GM12891 (cell line): ENCODE results near the gene GPR42.

Experiments
- DNase-seq: peaks from one replicate; pipeline ENCODE4 v3.0.0; 2011; ENCODE audit warnings: low spot score; ENCODE audit not compliant: insufficient read length
- FAIRE-seq: peaks from 2 replicates; lab custom pipeline; 2011; peaks lifted over from hg19 to GRCh38; lab: Jason Lieb, UNC
- PAX5 ChIP-seq: IDR thresholded peaks from 2 replicates; pipeline ENCODE4 v1.6.1; 2011; ENCODE audit warnings: low read length, moderate library complexity, mild to moderate bottlenecking; ENCODE audit not compliant: insufficient read depth, severe bottlenecking
- POLR2A ChIP-seq: IDR thresholded peaks from 2 replicates; pipeline ENCODE4 v1.6.1; 2011; ENCODE audit warnings: low read depth, low read length, control low read depth
- POLR2AphosphoS5 ChIP-seq: IDR thresholded peaks from 2 replicates; pipeline ENCODE4 v1.6.1; 2011; ENCODE audit warnings: low read depth, low read length, control low read depth
- POU2F2 ChIP-seq: IDR thresholded peaks from 2 replicates; pipeline ENCODE4 v1.6.1; 2011; ENCODE audit warnings: low read depth, mild to moderate bottlenecking, control low read depth, low read length, moderate library complexity
- SPI1 ChIP-seq: IDR thresholded peaks from 2 replicates; pipeline ENCODE4 v1.6.1; 2011; ENCODE audit warnings: low read depth, low read length, control low read depth
- TAF1 ChIP-seq: IDR thresholded peaks from 2 replicates; pipeline ENCODE4 v1.6.1; 2011; ENCODE audit warnings: low read depth, low read length, control low read depth

Gene GPR42

GRCh38 chr19:35344511-35345031, 26.3 kb upstream of the GPR42 start:
- FAIRE-seq (no peak), DNase-seq (no peak)
- no peak for TF ChIP-seq PAX5
- TF ChIP-seq TAF1: no peak
- 0 out of 2 replicates have a peak, but pooled peaks have one; percentile 9 for TF ChIP-seq POLR2A
- TF ChIP-seq POU2F2: no peak
- TF ChIP-seq POLR2AphosphoS5: peak; percentile 67
- TF ChIP-seq SPI1: no peak

GRCh38 chr19:35345671-35346111, 25.2 kb upstream of the GPR42 start:
- no peak for FAIRE-seq
- no peak for DNase-seq

DNA sequence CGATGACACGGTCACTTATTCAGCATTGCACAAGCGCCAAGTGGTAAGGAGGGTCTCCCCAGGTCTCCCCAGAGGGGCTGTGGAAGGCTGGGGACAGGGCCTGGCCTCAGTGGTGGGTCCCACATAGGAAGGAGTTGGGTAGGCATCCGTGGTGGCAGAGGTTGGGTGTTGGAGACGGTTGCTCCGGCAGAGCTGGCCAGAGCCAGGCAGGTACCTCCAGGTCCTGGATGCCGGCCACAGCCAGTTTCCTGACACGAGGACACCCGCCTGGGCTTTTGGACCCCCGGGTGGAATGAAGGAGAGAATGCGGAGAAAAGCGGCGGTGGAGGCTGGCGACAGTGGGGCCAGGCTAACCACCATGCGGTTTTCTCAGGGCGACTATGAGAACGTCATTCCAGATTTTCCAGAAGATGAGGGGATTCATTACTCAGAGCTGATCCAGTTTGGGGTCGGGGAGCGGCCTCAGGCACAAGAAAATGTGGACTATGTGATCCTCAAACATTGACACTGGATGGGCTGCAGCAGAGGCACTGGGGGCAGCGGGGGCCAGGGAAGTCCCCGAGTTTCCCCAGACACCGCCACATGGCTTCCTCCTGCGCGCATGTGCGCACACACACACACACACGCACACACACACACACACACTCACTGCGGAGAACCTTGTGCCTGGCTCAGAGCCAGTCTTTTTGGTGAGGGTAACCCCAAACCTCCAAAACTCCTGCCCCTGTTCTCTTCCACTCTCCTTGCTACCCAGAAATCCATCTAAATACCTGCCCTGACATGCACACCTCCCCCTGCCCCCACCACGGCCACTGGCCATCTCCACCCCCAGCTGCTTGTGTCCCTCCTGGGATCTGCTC, 24.4 kb upstream of the GPR42 start:
- FAIRE-seq (peak; percentile 93), DNase-seq (peak; percentile 61)
- TF ChIP-seq SPI1 (peak; percentile 18; the same call in 1 of the 2 replicates), POU2F2 (peak; percentile 43; the same call in 1 of the 2 replicates), POLR2AphosphoS5 (peak; percentile 53), TAF1 (no peak; the same call in 1 of the 2 replicates), PAX5 (no peak), POLR2A (no peak)

More at GRCh38 chr19:35345671-35346111, 25.2 kb upstream of the GPR42 start:
- no peak for TF ChIP-seq TAF1
- TF ChIP-seq POLR2AphosphoS5: peak; percentile 50; the same call in 1 of the 2 replicates

GRCh38 chr19:35347171-35347929, 23.5 kb upstream of the GPR42 start, which contains the start of gene FFAR1:
TSS of gene FFAR1 (plus strand) at chr19:35347902. CDS start at chr19:35351552, 3,650 bp downstream.
- DNase-seq (peak; percentile 65), FAIRE-seq (no peak)
- peak; percentile 94 for TF ChIP-seq POU2F2
- TF ChIP-seq TAF1: peak; percentile 55; the same call in 1 of the 2 replicates
- peak; percentile 82 for TF ChIP-seq POLR2A
- peak; percentile 93 for TF ChIP-seq SPI1
- no peak; the same call in 1 of the 2 replicates for TF ChIP-seq POLR2AphosphoS5
- no peak for TF ChIP-seq PAX5

DNA sequence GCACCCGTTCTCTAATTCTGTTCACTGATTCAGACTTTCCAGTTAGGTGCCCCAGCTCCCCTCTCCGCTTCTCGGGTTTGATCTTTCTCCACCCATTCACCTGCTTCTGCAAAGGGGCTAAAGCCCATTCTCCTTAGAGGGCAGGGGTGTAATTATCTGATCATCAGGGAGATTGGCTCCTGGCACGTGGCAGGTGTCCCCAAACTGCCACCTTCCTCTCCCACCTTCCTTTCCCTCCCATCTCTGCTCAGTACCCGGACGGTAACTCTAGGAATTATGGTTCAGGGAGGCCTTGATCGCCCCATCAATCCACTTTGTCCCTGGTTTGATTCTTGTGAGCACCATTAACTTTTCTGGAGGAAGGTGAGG, 23.0 kb upstream of the GPR42 start:
- FAIRE-seq (no peak), DNase-seq (no peak)
- TF ChIP-seq POU2F2 (no peak), PAX5 (no peak), TAF1 (no peak), POLR2AphosphoS5 (no peak)

DNA sequence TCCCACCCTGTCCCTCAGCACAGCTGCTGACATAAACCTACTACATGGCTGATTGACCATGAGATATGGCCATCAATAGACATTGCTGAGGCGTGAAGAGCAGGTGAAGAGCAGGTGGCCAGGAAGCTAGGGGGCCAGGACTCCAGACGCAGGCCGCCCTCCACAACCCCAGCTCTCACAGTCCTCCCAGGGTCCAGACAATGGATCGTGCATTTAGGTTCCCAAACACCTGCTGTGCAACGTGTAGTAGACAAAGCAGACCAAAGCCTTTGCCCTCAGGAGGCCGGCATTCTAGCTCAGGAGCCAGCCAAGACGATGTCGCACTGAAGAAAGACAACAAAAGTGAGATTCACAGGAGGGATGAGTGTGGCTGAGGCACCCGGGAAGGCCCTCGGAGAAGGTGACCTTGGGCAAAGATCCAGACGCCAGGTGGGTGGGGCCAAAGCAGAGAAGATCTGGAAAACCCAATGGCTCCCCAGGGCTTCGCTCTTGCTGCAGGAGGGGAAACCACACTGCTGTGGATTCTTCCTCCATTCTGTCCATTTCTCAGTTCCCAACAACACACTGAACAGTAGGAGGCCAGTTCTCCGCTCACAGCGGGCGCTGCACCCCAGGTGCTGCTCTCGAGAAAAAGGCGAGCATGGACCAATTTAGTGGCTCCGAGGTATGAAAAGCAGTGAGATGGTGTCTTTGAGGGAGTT, 21.8 kb upstream of the GPR42 start:
- no peak for TF ChIP-seq POLR2AphosphoS5
- TF ChIP-seq POLR2A: no peak; the same call in 1 of the 2 replicates
- no peak for TF ChIP-seq TAF1
- TF ChIP-seq SPI1: no peak
- TF ChIP-seq POU2F2: no peak
- TF ChIP-seq PAX5: no peak
- DNase-seq (no peak), FAIRE-seq (peak; percentile 64)

- DNase-seq (no peak), FAIRE-seq (peak; percentile 28)
- no peak; the same call in 1 of the 2 replicates for TF ChIP-seq POU2F2
- no peak; the same call in 1 of the 2 replicates for TF ChIP-seq POLR2AphosphoS5
- TF ChIP-seq PAX5: no peak
- TF ChIP-seq SPI1: no peak
- TF ChIP-seq TAF1: no peak
- TF ChIP-seq POLR2A: no peak; the same call in 1 of the 2 replicates
Measured at GRCh38 chr19:35349614-35350521, 21.0 kb upstream of the GPR42 start.

DNA sequence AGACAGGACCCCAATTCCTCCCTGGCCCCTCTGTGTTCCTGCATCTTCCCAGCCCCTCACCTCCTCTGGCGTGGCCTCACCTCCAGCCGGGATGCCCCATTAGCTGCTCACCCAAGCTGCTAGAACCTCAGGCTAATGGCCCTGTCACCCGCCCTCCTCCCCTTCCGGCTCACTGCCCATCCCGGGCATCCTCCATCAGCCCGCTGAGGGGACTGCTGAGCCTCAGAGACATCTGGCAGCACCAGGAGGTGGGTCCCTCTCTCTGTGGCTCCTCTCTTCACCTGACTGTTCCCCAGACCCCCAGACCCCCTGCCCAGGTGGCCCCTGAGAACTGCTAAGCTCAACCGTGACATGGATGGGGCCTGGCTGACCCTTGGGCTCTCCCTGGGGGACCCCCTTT, 20.3 kb upstream of the GPR42 start:
- TF ChIP-seq SPI1 (no peak), POU2F2 (no peak), POLR2AphosphoS5 (no peak), TAF1 (no peak), PAX5 (no peak), POLR2A (no peak)

More for the DNA sequence above, 20.3 kb upstream of the GPR42 start:
- DNase-seq: no peak
- no peak for FAIRE-seq
